Hematopoietic multipotent progenitor cell treated with erythropoietin and hydrocortisone succinate and interleukin-3 and kit ligand, for 4 days (in vitro differentiated cells): ENCODE results near the gene ADAMTS17.
A peak's percentile ranks its signal among the peaks of the same experiment; 100 is the strongest.

Experiments used
- DNase-seq: peaks from one replicate; pipeline ENCODE4 v3.0.0-alpha.2; 2015

ADAMTS17 gene

DNA sequence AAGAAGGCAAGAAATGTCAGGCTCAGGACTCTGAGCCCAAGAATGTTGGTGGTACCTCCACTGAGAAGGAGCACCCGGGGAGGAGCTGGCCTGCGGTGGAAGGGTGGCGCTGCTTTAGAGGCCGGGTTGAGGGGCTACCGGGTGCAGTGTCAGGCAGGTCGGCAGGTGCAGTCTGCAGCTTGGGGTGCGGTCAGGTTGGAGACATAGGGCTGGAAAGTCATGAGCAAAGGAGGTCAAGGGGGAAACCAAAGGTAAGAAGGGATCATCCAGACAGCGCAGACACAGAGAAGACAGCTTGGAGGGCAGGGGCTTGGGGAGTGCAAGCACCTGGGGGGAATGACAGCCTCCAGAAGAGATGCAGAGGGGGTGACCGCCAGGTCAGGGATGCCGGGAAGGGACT, 334.2 kb downstream of the ADAMTS17 start:
- DNase-seq = no peak

DNA sequence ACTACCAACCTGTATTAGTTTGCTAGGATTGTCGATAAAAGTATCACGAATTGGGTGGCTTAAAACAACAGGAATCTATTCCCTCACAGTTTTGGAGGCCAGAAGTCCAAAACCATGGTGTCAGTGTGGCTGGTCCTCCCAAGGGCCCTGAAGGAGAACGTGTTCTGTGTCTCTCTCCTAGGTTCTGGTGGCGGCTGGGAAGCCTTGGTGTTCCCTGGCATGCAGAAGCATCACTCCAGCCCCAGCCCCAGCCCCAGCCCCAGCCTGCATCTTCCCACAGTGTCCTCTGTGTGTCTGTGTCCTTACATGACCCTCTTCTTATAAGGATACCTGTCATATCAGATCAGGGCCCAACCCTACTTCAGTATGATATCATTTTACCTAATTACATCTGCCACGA, 336.1 kb downstream of the ADAMTS17 start:
- no peak for DNase-seq

DNA sequence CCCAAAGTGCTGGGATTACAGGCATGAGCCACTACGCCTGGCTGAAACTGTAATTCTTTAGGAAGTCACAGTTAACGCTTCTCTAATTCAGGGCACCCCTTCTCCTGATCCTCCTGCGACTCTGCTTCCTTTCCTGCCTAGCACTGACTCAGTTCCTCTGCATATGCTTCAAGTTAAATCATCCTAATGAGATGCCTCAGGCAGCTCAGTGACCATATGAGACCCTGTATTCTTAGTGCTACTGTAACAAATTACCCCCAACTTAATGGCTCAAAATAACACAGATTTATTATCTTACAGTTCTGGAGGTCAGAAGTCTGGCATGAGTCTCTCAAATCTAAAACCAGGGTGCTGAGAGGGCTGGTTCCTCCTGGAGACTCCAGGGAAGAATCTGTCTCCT, 336.8 kb downstream of the ADAMTS17 start:
- DNase-seq = no peak

DNA sequence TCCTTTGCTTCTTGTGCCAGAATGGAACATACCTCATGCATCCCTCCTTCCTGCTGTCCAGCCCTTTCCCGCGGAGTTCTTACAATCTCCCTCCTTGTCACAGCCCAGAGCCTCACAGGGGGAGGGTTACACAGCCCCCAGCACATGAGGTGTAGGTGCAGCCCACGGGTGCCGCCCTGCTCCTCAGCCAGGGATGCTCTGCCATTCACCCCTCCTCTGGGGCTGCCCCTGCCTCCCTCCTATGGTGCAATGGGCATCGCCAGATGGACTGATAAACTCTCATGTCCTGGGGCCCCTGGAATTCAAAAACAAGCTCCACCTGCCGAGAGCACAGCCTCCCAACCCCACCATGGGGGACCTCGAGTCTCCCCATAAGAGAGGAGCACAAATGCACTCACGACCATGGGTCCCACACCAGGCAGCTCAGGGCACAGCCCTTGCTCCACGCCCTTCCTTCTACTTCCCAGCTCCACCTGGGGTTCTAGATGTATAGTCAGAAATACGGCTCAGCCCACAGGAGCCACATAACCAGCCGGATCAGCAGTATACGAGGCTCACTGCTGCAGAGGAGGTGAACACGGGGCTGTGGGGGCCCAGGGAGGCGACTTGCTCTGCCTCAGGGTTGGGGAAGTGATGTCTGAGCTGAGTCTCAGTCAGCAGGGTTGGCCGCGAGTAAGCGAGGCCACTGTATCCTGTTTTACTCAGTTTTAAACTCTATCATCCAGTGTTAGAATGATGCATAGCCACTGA, 338.8 kb downstream of the ADAMTS17 start:
- no peak for DNase-seq

DNA sequence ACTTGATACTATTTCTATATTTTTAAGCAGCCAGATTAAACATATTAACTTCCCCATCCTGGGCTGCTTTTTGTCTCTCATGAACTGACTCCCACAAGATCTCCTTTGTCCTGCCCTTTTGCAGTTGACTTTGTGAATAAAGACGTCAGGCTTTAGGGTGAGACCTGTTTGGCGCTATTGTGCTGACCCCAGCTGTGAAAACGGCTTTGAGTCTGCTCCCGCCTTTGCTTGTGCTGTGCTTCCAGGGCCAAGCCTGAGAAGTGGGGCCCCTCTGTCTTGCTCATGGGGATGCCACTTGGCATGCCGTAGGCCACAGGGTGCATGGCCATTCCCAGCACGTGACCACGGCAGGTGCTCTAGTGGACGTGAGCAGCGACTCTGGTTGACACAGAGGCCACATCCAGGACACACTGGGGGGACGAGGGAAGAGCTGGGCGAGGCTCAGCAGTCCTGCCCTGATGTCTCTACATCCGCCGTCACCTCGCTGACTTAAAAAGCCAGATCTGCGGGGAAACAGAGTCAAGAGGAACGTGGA, 339.6 kb downstream of the ADAMTS17 start:
- no peak for DNase-seq

DNA sequence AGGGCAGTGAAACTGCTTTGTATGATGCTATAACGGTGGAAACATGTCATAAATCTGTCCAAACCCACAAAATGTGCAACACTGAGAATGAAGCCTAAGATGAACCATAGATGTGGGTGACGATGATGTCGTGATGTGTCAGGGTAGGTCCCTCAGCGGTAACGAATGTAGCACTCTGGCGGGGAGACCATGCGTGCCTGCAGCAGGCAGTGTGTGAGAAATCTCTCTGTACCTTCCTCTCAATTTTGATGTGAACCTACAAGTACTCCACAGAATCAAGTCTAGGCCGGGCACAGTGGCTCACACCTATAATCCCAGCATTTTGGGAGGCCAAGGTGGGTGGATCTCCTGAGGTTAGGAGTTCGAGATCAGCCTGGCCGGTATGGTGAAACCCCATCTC, 340.4 kb downstream of the ADAMTS17 start:
- no peak for DNase-seq

DNA sequence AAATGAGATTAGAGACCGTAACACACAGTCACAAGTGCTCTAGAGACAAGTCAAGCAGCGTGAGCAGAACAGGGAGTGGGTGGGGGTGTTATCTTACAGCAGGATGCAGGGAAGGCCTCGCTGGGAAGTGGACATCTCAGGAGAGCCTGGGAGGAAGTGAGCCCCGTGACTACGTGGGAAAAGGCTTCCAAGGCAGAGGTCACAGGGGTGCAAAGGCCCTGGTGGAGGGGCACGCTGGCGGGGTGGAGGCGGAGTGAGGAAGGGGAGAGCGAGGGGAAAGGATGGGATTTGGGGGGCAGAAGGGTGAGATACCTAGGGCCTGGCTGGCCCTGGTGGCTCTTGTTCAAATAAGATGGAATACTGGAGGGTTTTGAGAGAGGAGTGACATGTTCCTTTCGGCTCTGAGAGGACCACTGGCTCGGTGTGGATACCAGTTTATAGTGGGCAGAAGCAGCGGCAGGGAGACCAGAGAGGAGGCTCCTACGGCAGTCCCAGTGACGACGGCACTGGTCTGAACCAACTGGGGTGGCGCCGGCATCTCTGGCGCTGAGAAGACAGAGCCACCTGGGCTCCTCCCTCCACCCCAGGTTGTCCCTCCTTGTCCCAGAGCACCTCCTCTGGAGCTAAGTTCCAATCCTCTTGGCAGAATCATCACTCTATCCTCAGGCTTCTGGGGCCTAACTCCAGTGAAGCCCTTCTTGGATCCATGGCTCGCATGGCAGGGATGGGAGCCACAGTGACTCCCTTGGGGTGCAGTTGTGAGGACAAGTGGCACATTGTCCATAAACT, 342.3 kb downstream of the ADAMTS17 start:
- DNase-seq = no peak

DNA sequence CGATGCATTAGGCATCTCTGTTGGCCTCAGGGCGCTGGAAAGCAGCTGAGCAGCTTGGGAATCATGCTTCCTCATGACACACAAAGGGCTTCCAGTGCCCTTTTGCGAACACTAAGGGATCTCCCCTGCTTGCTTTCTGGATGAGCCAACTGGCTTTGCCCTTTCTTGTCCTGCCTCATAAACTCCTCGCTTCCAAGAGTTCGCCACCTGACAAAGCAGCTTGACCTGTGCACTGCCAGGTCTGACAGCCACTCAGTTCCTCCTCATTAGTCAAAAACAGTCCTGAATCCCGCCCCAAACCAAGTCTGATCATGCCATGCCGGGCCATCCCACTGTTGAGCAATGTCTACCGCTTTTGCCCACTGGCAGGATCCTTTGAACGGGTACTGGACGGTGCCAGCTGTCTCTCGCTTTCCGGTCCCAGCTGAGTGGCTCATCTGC, 343.1 kb downstream of the ADAMTS17 start:
- no peak for DNase-seq

DNA sequence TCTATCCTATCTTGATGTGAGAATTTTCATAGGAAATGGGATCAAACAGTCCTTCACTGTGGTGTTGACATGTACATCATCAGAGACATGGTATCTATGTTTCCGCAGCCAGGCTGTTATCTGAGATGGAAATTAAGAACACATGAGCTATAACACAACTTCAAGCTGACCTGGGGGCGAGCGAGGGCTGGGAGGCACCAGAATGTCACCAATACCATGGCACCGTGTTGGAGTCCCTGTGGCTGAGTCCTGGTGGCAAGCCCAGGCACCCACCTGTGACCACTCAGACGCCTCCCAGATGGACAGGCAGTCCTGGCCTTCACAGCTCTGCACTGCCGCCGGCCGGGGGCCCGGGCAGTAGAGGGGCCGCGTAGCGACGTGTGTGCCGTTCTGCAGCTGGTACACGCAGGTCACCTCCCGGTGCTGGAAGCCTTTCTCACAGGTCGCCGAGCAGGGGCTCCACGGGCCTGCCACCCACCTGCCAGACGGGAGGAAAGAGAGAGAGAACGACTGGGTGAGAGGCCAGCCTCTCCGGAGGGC, 344.6 kb downstream of the ADAMTS17 start:
- no peak for DNase-seq

DNA sequence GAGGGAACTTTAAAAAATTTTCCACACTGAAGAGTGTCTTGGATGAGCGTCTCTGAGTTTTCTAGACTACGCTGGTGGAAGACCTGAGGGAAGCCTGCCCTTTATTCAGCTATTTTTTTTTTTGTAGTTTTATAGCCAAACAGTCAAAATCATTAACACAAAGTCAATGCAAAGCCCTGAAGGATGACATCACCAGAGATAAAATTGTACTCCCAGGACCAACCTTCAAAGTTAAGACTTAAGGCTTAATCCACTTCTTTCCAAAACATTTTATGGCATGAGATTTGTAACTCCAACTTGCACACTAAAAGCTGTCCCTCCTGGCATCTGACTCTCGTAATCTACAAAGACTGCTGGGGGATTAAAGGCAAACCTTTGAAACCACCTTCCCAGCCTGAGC, 345.1 kb downstream of the ADAMTS17 start:
- DNase-seq = no peak

DNA sequence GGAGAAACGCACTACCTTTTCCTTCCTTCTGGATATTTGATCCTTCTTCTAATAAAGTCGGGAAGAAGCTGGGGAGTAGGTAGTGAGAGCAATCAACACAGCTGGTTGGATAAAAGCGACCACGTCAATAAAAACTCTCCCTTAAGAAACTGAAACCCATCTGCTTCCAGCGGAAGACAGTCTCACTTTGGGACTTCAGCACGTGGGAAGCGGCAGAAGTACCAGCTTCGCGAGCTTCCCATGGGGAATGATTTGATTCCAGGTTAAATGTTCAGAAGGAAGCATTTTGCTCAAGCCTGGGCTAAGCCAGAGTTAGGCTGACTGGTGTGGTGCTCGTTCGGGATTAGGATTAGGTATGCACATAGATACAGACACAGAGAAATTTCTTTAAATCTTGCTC, 346.2 kb downstream of the ADAMTS17 start:
- DNase-seq = no peak

DNA sequence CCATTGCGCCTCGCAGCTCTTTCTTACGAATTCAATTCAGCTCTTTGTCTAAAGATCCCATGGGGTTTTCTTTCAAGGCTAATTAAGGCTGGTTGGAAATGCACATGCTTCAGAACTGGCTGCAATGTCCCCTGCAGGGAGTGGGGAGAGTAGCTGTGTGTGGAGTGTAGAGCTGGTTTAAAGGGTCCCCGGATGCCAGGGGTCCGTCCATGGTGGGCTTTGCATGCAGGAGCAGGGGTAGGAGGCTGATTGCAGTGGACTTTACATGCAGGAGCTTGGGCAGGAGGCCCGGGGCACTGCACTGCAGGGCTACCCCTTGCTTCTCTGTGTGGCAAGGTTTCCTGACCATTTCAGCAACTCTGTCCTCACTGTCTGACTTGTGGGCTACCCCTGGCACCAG, 346.9 kb downstream of the ADAMTS17 start:
- DNase-seq = no peak

DNA sequence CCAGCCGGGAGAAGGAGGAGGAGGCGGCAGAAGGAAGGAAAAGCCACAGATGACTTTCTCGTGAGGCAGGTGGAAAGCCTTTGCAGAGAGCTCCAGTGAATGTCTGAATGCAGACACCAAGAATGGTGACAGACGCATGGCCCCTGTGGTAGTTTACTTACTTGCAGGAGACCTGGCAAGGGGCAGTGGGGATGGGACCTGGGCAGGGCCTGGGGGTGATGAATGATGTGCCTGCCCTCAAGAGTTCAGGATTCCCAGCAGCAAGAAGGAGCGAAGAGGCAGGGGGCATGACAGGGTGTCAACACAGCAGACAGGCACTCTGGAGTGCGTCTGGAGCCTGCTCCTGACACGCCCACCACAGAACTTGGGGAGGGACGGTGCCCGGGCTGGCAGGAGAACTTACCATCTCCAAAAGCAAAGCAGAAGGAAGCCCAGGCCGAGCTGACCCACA, 348.1 kb downstream of the ADAMTS17 start:
- no peak for DNase-seq

DNA sequence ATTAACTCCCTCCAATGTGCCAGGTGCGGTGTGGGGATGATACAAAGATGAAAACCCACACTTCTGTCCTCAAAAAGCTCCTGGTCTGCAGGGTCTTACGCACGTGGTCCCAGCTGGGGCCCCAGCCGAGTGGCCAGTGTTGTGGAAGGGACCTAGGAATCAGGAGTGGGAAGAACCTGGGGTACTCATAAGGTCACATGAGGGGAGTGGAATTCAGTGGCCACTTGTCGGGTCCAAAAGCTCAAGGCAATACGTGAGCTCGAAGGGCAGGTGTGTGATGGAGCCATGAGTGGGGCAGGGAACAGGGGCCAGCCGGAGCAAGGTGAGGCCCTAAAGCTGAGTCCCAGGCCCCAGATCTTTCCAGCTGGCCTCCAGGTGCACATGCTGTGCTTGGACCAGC, 348.5 kb downstream of the ADAMTS17 start:
- no peak for DNase-seq

DNA sequence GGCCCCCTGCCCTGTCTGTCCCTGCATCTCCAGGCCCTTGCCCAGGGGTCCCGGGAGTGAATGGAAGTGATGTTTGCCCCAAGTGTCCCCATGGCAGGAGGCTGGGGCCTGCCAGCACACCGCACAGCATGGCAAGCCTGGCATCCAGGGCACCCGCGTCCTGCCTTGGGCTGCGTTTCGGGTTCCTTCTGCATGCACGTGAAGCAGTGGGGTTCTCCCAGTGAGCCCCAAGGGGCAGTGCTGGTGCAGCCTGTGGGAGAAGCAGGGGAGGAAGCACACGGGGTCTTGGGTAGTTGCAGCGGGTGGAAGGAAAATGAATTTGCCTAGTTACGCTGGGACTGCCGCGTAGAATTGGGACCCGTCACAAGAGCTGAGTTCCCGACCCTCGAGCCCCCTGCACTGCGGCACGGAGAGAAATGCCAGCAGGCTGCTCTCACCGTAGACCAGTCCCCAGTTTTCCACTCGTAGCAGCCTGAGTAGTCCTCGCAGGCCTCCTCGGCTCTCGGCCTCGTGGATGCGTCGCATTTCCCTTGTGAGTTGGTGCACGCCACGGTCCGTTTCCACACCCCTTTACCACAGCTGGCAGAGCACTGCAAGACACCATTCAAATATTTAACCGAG, 349.1 kb downstream of the ADAMTS17 start:
- no peak for DNase-seq

DNA sequence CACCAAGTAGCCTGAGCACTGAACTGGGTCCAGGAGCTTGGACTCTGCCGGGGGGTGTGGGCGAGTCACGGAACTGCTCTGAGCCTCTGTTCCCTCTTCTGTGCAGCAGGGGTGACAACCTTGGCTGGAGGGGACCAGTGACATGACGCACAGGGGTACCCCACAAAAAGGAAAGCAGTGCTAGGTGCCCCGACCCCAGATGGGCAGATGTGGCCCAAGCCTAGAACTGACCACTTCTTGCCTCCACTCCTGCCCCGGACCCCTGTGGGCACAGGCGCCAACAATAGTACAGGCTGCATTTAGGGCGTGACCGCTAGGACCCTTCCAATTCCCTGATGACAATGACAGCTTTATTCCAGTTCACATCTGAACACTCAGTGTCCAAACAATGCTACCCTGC, 352.7 kb downstream of the ADAMTS17 start:
- no peak for DNase-seq

DNA sequence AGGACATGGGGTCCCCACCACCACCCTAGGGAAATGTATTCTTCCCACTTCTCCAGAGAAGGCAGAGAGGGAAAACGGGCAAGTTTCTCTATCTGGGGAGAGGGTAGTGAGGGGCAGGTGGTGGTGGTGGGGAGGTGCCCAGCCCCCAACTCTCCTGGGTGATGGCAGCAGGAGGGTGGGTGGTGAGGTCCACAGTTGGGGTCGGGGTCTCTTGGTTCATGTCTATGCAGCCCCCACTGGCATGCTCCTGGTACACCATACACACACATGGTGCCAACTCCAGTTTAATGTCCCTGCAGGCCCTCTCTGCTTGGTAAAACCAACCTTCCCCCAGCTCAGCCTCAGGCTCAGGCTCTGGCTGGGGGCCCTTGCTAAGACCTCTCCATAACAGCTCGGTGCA, 354.1 kb downstream of the ADAMTS17 start:
- no peak for DNase-seq

DNA sequence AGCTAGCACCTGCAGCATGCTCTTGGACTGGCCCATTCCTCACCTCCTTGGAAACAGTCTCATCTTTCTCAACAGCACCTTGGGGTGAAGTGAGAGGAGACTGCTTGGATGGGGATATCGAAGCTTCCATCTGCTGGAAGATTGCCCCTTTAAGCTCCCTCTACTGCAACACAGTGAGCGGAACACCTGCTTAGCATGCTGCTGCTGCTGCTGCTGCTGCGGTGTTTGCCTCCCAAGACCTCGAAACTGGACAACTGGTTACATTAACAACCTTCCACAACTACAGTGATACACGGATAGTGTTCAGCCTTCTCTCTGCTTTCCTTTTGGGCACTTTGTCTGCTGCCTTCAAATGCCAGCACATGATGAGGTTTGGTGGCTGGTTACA, 354.7 kb downstream of the ADAMTS17 start:
- no peak for DNase-seq

DNA sequence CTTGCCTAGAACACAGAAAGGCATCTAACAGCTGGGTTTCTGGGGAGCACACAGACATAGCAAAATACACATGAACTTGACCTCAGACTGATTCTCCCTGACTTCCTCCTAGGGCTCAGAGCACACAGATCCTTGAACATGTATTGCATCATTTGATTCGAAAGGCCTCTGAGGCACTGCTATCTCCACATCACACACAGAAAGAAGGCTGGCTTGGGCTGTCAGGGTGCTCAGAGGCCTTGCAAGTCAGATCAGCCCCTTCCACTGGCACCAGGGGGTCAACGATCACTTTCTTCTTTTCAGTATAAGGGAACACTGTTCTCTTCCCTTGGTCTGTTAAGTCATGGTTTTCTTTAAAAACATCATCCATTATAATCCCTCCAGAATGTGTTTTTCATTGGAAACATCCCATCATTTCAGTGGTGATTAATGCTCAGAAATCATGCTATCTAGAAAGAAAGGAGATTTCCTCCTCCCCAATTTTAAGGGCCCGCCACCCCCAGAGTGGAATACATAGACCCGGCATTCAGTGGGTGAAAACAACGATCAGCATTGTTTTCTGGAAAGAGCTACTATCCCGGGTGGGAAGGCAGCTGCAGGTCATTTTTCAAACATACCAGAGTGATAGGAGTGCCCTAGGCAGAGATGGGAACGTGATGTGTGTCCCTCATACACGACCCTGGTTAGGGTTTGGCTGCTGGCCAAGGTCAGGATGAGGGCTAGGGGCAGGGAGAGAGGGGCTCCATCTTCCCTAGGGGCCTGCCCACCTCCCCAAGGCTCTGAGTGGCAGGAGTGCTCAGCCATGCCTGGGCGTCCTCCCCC, 355.3 kb downstream of the ADAMTS17 start:
- DNase-seq = peak; percentile 10

DNA sequence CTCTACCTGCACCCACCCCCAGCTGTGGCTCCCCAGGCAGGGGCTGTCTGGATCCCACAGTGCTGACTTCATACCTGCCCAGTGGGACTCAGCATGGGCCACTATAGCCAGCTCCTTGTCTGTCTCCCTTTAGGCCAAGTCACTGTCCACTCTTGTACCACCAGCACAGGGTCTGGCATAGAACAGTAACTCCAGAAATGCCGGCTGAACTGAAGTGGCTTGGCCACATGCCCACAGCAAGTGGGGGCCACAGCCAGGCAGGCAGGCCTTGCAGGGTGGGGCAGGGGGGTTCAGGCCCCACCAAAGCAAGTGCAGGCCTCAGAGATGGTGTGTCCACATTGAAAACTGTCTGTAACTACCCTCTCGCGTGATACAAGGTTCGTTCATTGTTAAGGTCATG, 355.9 kb downstream of the ADAMTS17 start:
- no peak for DNase-seq

DNA sequence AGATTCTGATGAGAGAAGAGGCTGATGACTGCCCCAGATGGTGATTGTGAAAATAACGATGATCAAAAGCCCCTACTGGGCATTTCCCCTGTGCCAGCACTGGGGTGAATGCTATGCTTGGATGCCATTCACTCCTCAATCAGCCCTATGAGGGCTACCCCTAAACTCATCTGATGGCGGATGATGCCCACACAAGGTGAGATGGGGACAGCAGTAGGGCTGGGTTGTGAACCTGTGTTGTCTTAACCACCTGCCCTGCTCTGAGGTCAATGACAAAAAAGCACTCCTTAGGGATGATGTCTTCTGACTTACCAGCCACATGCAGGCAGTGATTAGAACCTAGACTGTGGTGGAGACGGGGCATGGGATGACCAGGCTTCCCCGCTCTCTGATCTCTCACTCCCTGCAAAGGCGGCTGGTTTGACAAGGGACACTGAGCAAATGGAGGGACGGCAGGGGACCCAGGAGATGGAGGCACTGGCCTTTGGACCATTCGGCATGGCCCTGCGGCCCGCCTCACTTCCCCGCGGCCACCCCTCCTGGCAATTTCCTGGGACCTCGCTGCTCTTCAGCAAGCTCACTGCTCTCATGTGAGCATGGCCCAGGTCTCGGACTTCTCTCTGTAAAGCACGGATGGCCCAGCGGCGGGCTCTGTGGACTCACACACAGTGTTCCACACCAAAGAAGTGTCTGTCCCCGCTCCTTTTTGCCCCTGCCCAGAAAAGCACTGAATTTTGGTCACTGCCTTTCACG, 357.1 kb downstream of the ADAMTS17 start:
- no peak for DNase-seq

DNA sequence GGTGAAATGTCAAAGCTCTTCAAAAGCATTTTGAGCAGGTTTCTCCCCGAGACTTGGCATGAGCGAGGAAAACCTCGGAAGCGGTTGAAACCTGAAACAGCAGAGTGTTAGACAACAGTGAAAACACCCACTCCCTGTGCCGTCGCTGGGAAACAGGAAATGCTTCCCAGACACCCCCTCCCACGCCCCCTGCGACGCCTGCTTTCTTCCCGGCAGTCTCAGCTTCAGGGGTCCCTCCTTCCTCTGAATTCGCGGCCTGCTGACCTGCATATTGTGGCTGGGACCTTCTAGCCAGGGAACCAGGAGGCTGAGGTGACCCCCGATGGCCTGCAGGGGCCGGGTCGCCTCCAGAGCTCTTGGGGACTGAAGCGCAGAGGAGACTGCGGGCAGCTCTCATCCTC, 357.9 kb downstream of the ADAMTS17 start:
- DNase-seq = no peak
